ENCODE data around the gene PARVB.

DNA sequence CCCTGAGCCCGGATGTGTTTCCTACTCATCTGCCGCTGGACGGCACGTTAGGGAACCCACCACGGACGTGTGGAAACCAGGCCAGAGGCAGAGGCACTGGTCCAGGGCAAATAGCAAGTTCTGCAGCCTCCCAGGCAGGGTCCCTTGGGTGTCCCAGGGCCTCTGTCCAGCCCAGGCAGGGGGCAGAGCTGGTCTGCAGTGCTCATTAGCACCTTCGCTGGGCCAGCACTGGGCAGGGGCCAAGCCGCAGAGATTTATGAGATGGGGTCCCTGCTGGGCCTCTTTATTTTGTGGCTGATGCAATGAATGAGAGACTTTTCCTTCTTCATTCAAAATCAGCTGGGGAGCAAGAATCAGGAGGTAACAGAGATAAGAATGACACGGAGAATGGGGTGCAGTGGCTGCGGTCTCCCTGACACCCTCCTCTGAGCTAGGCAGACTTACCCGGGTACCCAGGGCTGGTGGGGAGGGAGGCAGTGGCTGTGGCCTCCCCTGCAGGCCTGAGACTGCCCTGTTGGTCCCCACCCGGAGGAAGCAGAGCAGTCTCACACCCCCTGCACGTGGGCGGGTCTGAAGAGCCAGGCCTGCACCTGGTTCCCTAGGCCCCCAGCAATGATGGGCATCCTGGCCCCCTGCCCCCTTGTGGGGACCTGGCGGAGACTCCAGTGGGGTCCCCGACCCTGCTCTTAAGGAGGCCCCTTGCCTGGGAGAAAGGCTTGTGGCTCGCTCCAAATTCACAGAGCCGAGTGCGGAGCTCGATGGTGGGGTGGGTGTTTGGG is 142.6 kb downstream of the PARVB start:
- TF ChIP-seq, protein P1, sequence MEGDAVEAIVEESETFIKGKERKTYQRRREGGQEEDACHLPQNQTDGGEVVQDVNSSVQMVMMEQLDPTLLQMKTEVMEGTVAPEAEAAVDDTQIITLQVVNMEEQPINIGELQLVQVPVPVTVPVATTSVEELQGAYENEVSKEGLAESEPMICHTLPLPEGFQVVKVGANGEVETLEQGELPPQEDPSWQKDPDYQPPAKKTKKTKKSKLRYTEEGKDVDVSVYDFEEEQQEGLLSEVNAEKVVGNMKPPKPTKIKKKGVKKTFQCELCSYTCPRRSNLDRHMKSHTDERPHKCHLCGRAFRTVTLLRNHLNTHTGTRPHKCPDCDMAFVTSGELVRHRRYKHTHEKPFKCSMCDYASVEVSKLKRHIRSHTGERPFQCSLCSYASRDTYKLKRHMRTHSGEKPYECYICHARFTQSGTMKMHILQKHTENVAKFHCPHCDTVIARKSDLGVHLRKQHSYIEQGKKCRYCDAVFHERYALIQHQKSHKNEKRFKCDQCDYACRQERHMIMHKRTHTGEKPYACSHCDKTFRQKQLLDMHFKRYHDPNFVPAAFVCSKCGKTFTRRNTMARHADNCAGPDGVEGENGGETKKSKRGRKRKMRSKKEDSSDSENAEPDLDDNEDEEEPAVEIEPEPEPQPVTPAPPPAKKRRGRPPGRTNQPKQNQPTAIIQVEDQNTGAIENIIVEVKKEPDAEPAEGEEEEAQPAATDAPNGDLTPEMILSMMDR (conservative IDR thresholded peaks at IDR 0.05): no peak
- no peak for TF ChIP-seq EZH2 (IDR thresholded peaks at IDR 0.05; ENCODE audit: low read depth)
